K562 (cell line): ENCODE results near the gene USP48. TPM values are rescaled to one million over a fixed set of nuclear protein-coding genes. Genes with fewer than 3 reads are reported as not detected.

Experiments
- C11orf30 ChIP-seq: fragments of 450-650 bp; IDR thresholded peaks from 2 replicates; pipeline ENCODE4 v1.6.1; 2016; ENCODE audit warnings: low read depth, mild to moderate bottlenecking
- CBFB ChIP-seq: sonication (generic); formaldehyde crosslinking; IDR thresholded peaks from 2 replicates; pipeline ENCODE4 v1.4.0; 2020; ENCODE audit warnings: mild to moderate bottlenecking, missing genetic modification reagents
- DMBX1 ChIP-seq: fragments of 250-450 bp; sonication (Bioruptor Pico); IDR thresholded peaks from 2 replicates; pipeline ENCODE4 v1.8.0; 2022; ENCODE audit warnings: inconsistent platforms, mild to moderate bottlenecking, moderate library complexity, borderline replicate concordance
- FOSL1 ChIP-seq: fragments of 200-800 bp; sonication (Bioruptor generic); conservative IDR thresholded peaks from 2 replicates; pipeline ENCODE4 v1.6.1; 2016; ENCODE audit warnings: missing genetic modification characterization, missing compliant biosample characterization
- FOXM1 ChIP-seq, 2 experiments: fragments of 450-650 bp in 1 of 2; sonication (generic) in 1 of 2; formaldehyde crosslinking in 1 of 2; IDR thresholded peaks; 2 replicates each; pipeline versions ENCODE4 v1.6.1 to v1.9.0; 2017 to 2022; ENCODE audit warnings: low read depth in 2 of 2, mild to moderate bottlenecking in 2 of 2, missing genetic modification reagents in 1 of 2, moderate library complexity in 1 of 2
- FUS ChIP-seq: fragments of 200-400 bp; formaldehyde crosslinking; optimal IDR thresholded peaks from 2 replicates; pipeline ENCODE3; 2017; ENCODE audit warnings: low read depth, low read length
- HMG20A ChIP-seq: fragments of 450-650 bp; formaldehyde crosslinking; conservative IDR thresholded peaks from 2 replicates; pipeline ENCODE4 v1.4.0; 2020; ENCODE audit warnings: mild to moderate bottlenecking, mixed read lengths
- NBN ChIP-seq: fragments of 450-650 bp; IDR thresholded peaks from 2 replicates; pipeline ENCODE4 v1.6.1; 2016; ENCODE audit warnings: low read depth, mild to moderate bottlenecking
- NRF1 ChIP-seq, 2 experiments: fragments of 450-650 bp; IDR thresholded peaks in 1 of 2; conservative IDR thresholded peaks in 1 of 2; 2 replicates each; pipeline ENCODE4 v1.6.1; 2014; ENCODE audit warnings: mild to moderate bottlenecking in 2 of 2
- RAD51 ChIP-seq: fragments of 450-650 bp; IDR thresholded peaks from 2 replicates; pipeline ENCODE4 v1.7.1; 2016; ENCODE audit warnings: low read depth, mild to moderate bottlenecking, borderline replicate concordance
- SMAD4 ChIP-seq: fragments of 250-450 bp; sonication (Bioruptor Pico); conservative IDR thresholded peaks from 2 replicates; pipeline ENCODE4 v1.8.0; 2021; ENCODE audit warnings: inconsistent platforms, mild to moderate bottlenecking, moderate library complexity
- SMARCA4 ChIP-seq: fragments of 450-650 bp; IDR thresholded peaks from 2 replicates; pipeline ENCODE4 v1.6.1; 2016
- SMARCE1 ChIP-seq: fragments of 450-650 bp; IDR thresholded peaks from 2 replicates; pipeline ENCODE4 v1.7.1; 2016; ENCODE audit warnings: mild to moderate bottlenecking
- TAL1 ChIP-seq: fragments of 450-650 bp; IDR thresholded peaks from 2 replicates; pipeline ENCODE4 v1.6.1; 2016; ENCODE audit warnings: mild to moderate bottlenecking
- ZNF583 ChIP-seq: fragments of 250-450 bp; sonication (Bioruptor Pico); IDR thresholded peaks from 2 replicates; pipeline ENCODE4 v1.4.0; 2020
- polyA plus RNA-seq, 8 experiments: library from polyadenylated mRNA; depleted of rRNA in 4 of 8; stranded (reverse) in 5 of 8; unstranded in 3 of 8; fragments of >200 nt; fragmentation: Nextera tagmentation in 2 of 8; fragmentation: Illumina TruSeq in 1 of 8; extraction: Ambion mirVana in 2 of 8; extraction: Trizol in 1 of 8; gene quantifications; 2 replicates each; pipeline versions ENCODE4 v1.2.1 to v1.2.3, GENCODE V29; 2011 to 2014; ENCODE audit warnings: inconsistent platforms in 1 of 8, missing spikeins in 1 of 8
- total RNA-seq, 7 experiments: library from RNA; depleted of rRNA in 6 of 7; stranded (reverse); fragments of >200 nt in 6 of 7; fragmentation: Illumina TruSeq in 2 of 7; extraction: Trizol in 2 of 7; gene quantifications; 2 replicates each; pipeline versions ENCODE4 v1.2.1 to v1.2.3, GENCODE V29; 2011 to 2021; ENCODE audit warnings: low replicate concordance in 1 of 7
- TF ChIP-seq, protein P1 (sequence below): fragments of 450-650 bp; IDR thresholded peaks from 2 replicates; pipeline ENCODE4 v1.6.1; 2017; ENCODE audit warnings: antibody characterized with exemption, mild to moderate bottlenecking
- TF ChIP-seq, protein P2 (sequence below): fragments of 250-450 bp; sonication (Bioruptor Pico); IDR thresholded peaks from 2 replicates; pipeline ENCODE4 v1.9.0; 2021; ENCODE audit warnings: mild to moderate bottlenecking
- TF ChIP-seq, protein P3 (sequence below), 2 experiments: fragments of 450-650 bp in 1 of 2; sonication (generic) in 1 of 2; formaldehyde crosslinking in 1 of 2; IDR thresholded peaks in 1 of 2; conservative IDR thresholded peaks in 1 of 2; 2 replicates each; pipeline versions ENCODE4 v1.6.1 to v1.8.1; 2016 to 2023; ENCODE audit warnings: mild to moderate bottlenecking in 2 of 2, moderate library complexity in 2 of 2, inconsistent platforms in 1 of 2, missing genetic modification reagents in 1 of 2

USP48 gene
- total and polyA plus RNA-seq, 9 of the 15 experiments (the other 6 are each of a cell fraction or from before 2014, with no cell fraction given): 23.3 to 123 (median 106) TPM

- TF ChIP-seq, protein P1, sequence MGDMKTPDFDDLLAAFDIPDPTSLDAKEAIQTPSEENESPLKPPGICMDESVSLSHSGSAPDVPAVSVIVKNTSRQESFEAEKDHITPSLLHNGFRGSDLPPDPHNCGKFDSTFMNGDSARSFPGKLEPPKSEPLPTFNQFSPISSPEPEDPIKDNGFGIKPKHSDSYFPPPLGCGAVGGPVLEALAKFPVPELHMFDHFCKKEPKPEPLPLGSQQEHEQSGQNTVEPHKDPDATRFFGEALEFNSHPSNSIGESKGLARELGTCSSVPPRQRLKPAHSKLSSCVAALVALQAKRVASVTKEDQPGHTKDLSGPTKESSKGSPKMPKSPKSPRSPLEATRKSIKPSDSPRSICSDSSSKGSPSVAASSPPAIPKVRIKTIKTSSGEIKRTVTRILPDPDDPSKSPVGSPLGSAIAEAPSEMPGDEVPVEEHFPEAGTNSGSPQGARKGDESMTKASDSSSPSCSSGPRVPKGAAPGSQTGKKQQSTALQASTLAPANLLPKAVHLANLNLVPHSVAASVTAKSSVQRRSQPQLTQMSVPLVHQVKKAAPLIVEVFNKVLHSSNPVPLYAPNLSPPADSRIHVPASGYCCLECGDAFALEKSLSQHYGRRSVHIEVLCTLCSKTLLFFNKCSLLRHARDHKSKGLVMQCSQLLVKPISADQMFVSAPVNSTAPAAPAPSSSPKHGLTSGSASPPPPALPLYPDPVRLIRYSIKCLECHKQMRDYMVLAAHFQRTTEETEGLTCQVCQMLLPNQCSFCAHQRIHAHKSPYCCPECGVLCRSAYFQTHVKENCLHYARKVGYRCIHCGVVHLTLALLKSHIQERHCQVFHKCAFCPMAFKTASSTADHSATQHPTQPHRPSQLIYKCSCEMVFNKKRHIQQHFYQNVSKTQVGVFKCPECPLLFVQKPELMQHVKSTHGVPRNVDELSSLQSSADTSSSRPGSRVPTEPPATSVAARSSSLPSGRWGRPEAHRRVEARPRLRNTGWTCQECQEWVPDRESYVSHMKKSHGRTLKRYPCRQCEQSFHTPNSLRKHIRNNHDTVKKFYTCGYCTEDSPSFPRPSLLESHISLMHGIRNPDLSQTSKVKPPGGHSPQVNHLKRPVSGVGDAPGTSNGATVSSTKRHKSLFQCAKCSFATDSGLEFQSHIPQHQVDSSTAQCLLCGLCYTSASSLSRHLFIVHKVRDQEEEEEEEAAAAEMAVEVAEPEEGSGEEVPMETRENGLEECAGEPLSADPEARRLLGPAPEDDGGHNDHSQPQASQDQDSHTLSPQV: peak; percentile 85
- TF ChIP-seq SMARCE1 (peak; percentile 99), HMG20A (no peak), FOSL1 (peak; percentile 99), TAL1 (peak; percentile 79), NRF1 (conservative IDR thresholded peaks at IDR 0.05 in 1 of 2, IDR thresholded peaks at IDR 0.05 in 1 of 2) (peak in 1 of 2 experiments; percentile 41; a peak in 3 of 4 replicates), C11orf30 (peak; percentile 91), DMBX1 (peak; percentile 36; the same call in 1 of the 2 replicates), FUS (no peak), ZNF583 (CRISPR knock-in tag) (0 out of 2 replicates have a peak, but pooled peaks have one; percentile 22), FOXM1 (IDR thresholded peaks at IDR 0.05; ENCODE audit: low read depth) (peak; percentile 90), FOXM1 (CRISPR knock-in tag; IDR thresholded peaks at IDR 0.05; ENCODE audit: low read depth) (no peak), SMARCA4 (peak; percentile 96), CBFB (CRISPR knock-in tag) (peak; percentile 56; the same call in 1 of the 2 replicates), RAD51 (peak; percentile 55; the same call in 1 of the 2 replicates), NBN (peak; percentile 59; the same call in 1 of the 2 replicates), SMAD4 (CRISPR knock-in tag) (peak; percentile 66)
- TF ChIP-seq, protein P2, sequence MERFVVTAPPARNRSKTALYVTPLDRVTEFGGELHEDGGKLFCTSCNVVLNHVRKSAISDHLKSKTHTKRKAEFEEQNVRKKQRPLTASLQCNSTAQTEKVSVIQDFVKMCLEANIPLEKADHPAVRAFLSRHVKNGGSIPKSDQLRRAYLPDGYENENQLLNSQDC (CRISPR knock-in tag): no peak
- TF ChIP-seq, protein P3, sequence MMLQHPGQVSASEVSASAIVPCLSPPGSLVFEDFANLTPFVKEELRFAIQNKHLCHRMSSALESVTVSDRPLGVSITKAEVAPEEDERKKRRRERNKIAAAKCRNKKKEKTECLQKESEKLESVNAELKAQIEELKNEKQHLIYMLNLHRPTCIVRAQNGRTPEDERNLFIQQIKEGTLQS (IDR thresholded peaks at IDR 0.05): peak; percentile 99
- TF ChIP-seq, protein P3 (CRISPR knock-in tag; conservative IDR thresholded peaks at IDR 0.05): peak; percentile 93
These were observed 144.2 kb downstream of the USP48 start (continued) for GRCh38 chr1:21638531-21639341.
